GM21528 (cell line): ENCODE results near the gene CSF2RB.

Source experiments
- ATAC-seq: cut with Tn5 transposase; IDR thresholded peaks from one replicate; pipeline ENCODE4 v1.9.1; 2021; ENCODE audit warnings: mild to moderate bottlenecking, moderate library complexity; ENCODE audit not compliant: unreplicated experiment, low FRiP score

CSF2RB gene

DNA sequence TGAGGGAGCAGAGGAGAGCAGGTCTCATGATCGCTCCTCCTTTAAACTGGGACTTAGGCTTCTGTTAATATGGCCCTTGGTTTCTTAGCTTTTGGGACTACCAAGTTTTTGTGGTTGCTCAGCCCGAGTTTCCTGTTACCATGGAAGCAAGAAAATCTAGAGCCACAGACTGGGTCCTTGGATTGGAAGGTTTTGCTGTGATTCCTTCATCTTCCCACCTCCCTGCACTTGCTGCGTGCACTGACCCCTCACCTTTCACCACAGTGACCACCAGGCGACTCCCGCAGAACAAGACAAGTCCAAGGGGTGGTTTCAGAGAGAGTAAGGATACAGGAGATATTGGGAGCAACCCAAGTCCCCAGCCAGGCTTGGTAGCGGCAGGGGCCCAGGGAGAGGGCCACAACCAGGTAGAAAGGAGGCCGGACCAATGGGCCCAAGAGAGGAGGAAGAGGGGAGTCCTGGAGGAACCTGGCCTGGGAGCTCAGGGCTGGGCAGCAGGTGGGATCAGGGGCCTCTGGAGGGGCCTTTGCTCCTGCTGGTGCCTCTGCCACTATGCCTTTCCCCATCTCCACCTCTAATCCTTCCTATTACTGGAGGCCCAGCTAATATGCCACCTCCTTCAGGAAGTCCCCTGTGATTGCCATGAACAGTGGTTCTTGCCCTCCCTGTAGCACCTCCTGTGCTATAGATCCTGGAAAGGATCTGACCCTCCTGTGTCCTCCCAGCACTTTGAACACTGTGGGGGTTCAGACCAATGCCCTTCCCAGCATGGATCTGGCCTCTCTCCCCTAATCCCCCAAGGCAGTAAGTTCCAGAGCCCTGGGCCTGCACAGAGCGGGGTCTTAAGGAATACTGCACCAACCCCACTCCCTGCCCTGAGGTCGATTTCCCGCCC lies 21.2 kb downstream of the CSF2RB start:
- ATAC-seq, result no peak

DNA sequence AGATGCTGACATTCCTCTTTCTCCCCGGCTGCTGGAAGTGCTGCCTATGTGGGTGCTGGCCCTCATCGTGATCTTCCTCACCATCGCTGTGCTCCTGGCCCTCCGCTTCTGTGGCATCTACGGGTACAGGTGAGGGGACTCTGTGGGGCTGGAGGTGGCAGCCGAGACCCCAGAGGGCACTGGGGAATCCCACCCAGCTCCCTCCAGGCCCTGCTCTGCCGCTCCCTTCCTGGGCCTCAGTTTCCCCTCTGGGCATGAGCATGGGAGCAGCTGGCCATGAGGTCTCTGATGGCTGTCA lies 21.8 kb downstream of the CSF2RB start:
- ATAC-seq, result no peak

DNA sequence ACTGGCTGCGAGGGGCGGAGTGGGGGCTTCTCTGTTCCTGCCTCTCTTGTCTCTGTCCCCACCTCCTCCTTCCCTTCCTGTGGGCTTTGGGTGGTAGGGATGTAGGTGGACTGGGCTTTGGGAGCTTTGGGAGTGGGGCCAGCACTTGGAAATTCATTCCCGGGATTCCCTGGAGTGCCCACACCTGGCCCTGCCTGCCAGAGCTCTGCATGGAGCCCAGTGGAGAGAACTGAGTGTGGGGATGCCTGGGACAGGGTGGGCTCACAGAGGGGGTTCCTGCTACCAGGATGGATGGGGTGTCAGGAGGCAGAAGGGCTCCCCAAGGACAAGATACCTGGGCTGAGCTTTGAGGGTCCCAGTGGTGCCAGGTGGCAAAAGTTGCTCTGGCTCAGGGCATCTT lies 22.3 kb downstream of the CSF2RB start:
- no peak for ATAC-seq

DNA sequence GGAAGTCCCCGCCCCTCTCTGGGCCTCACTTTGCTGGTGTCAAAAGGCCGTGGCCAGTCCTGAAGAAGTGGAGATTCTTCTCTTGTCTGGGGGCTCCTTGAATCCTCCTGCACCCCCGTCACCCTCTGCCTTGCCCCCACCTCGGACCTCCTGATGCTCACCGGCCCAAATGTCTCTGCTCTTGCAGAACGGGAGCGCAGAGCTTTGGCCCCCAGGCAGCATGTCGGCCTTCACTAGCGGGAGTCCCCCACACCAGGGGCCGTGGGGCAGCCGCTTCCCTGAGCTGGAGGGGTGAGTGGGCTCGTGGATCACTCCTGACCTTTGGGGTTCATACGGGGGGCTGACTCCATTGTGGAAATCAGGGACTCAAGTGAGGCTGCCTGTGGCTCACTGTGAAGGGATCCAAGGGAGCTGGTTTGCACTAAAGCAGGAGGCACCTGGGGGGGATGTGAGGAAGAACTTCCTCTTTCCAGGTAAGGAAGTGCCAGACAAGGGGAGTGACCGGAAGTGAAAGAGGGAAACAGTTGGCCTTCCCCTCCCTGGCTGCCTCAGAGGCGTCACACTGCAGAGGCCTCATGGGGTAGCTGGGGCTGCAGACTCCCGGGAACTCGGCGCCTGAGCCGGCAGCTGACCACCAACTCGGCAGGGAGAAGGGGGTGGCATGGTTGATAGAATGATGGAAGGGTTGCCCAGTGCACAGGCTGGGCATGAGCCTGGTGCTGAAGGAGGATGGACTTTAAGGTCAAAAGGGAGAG lies 23.1 kb downstream of the CSF2RB start:
- no peak for ATAC-seq

DNA sequence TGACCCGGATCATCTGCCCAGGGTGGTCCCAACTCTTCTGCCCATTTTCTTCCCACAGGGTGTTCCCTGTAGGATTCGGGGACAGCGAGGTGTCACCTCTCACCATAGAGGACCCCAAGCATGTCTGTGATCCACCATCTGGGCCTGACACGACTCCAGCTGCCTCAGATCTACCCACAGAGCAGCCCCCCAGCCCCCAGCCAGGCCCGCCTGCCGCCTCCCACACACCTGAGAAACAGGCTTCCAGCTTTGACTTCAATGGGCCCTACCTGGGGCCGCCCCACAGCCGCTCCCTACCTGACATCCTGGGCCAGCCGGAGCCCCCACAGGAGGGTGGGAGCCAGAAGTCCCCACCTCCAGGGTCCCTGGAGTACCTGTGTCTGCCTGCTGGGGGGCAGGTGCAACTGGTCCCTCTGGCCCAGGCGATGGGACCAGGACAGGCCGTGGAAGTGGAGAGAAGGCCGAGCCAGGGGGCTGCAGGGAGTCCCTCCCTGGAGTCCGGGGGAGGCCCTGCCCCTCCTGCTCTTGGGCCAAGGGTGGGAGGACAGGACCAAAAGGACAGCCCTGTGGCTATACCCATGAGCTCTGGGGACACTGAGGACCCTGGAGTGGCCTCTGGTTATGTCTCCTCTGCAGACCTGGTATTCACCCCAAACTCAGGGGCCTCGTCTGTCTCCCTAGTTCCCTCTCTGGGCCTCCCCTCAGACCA lies 24.0 kb downstream of the CSF2RB start:
- no peak for ATAC-seq

DNA sequence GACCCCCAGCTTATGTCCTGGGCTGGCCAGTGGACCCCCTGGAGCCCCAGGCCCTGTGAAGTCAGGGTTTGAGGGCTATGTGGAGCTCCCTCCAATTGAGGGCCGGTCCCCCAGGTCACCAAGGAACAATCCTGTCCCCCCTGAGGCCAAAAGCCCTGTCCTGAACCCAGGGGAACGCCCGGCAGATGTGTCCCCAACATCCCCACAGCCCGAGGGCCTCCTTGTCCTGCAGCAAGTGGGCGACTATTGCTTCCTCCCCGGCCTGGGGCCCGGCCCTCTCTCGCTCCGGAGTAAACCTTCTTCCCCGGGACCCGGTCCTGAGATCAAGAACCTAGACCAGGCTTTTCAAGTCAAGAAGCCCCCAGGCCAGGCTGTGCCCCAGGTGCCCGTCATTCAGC lies 24.6 kb downstream of the CSF2RB start:
- no peak for ATAC-seq

DNA sequence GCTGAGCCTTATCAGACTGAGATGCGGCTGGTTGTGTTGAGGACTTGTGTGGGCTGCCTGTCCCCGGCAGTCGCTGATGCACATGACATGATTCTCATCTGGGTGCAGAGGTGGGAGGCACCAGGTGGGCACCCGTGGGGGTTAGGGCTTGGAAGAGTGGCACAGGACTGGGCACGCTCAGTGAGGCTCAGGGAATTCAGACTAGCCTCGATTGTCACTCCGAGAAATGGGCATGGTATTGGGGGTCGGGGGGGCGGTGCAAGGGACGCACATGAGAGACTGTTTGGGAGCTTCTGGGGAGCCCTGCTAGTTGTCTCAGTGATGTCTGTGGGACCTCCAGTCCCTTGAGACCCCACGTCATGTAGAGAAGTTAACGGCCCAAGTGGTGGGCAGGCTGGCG lies 25.5 kb downstream of the CSF2RB start:
- ATAC-seq, result no peak

DNA sequence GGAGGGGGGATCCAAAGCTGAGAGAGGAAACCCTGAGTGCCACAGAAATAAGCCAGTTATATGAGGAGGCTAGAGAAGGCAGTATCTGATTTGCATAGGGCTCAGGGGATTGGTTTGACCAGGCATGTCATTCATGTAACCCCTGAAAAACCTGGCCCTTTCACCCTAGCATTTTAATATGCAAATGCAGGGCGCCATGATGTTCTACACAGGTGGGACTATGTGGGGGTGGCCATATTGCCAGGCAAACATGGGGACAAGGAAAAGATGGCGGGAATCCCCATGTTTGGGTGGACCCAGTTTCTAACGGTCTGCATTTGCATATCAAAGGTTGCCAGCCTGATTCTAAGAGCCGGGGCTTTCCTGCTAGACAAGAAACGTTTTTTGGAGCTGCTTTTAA lies 27.2 kb downstream of the CSF2RB start:
- ATAC-seq, result no peak

DNA sequence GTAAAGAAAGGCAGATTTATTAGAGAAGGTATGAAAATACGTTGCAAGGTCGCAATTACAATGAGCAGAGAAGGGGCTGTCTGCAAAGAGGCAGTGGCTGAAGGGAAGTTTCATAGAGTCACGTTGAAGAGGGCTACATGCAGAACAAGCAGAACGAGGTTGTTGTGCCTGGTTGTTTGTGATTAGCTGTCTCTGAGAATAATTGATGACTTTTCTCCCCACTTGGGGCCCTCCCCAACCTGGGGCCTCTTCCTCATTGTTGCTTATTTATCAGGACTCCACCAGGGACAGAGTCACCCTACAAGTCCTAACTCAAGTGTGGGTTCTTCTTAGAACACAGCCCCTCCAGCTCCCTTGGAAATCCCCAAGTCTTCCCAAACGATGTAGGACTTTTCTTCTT lies 29.1 kb downstream of the CSF2RB start:
- ATAC-seq, result no peak

DNA sequence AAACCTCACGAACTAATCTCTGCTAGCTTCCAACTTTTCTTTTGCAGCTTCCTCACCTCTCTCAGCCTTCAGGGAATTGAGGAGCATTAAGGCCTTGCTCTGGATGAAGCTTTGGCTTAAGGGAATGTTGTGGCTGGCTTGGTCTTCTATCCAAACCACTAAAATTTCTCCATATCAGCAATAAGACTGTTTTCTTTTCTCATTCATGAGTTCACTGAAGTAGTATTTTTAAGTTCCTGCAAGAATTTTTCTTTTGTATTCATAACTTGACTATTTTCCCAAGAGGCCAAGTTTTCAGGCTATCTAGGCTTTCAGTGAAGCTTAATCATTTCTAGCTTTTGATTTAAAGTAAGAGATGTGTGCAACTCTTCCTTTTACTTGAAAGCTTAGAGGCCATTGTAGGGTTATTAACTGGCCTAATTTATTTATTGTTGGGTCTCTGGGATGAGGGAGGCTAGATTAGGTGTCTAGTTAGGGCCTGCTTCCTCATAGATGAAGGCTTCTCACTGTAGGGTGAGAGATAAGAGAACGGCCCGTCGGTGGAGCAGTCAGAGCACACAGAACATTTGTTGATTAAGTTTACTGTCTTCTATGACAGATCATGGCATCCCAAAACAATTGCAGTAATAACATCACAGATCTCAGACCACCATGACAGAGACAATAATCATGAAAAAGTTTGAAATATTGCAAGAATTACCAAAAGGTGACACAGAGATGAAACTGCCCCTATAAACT lies 33.2 kb downstream of the CSF2RB start:
- no peak for ATAC-seq

DNA sequence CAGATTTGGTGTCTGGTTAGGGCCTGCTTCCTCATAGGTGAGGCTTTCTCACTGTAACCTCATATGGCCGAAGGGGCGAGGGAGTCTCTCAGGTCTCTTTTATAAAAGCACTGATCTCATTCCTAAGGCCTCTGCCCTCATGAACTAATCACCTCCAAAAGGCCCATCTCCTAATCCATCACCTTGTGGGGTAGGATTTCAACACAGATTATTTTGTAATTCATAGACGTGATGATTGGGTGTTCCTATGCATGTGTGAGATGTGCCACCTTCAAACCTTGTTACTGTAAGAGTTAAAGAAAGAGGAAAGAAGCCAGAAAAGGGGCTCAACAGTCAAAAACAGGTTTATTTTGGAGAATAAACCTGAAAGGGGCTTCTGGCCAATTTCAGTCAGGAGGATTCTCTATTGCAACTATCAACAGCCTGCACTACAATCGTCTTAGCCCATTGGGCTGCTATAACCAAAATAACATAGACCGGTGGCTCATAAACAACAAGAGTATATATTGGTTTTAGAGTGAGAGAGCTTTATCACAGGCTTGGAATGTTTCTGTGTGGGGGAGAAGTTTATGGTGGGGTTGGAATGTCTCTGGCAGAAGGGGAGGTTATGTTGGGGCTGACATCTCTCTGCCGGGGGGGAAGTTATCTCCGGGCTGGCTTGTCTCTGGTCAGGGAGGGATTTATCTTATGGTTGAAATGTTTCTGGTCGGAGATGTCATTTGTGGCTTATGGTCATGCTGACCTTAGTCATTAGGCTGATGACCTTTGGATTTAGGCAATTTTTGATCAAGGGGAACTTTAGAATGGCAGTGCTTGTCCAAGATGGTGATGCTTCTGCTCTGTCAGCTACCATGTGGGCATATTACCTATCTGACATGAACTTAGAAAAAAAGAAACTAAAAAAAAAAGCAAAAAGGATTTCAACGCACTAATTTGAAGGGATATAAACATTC lies 35.1 kb downstream of the CSF2RB start:
- ATAC-seq, result no peak

DNA sequence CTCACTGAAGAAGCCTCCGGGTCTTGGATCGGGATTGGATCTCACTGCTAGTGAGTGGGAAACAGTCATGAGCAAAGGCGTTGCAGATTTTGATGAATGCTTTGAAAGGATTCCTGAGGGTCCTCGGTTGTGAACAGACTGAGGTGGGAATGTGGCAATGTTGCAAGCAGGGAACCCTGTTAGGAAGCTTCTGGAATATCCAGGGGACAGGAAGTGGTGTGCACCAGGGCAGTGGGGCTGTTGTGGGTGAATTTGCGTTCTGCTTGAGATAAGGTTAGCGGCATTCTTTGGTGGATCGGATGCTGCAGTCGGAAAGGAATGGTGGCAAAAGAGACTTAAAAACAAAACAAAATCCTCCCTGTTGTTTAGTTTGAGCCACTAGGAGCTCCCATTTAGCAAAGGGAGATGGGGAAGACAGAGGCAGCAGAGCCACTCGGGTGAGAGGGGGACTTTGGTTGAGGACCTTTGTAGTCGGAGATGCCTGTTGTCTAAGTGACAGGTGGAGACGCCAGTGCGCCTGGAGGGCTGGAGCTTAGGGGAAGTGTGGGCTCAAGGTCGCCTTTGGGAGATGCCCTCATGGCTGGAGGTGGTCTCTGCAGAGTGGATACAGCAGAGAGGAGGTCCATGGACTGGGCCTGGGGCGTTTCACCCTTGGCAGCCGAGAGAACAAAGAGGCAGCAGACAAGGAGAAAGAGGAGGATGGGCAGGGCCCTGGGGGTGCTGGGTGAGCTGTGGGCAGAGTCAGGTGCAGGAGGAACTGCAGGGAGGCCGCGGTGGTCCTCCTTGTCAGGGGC lies 37.6 kb downstream of the CSF2RB start:
- no peak for ATAC-seq

DNA sequence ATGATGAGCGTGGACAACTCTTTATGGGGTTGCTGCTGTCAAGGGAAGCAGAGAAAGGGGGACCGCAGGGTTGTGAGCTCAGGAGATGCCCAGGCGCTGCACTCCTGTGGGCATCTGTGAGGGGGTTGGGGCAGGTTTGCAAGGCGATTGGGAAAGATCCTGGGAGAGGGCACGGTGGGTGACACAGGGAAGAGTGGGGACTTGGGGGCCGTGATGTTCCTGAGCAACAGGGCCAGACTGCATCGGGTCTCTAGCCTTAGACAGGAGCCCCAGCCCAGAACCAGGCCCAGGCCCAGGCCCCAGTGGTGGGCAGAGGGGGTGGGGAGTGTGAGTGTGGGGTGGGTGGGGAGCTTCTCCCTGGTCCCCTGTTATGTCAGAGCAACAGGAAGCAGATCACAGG lies 38.3 kb downstream of the CSF2RB start:
- ATAC-seq, result no peak

DNA sequence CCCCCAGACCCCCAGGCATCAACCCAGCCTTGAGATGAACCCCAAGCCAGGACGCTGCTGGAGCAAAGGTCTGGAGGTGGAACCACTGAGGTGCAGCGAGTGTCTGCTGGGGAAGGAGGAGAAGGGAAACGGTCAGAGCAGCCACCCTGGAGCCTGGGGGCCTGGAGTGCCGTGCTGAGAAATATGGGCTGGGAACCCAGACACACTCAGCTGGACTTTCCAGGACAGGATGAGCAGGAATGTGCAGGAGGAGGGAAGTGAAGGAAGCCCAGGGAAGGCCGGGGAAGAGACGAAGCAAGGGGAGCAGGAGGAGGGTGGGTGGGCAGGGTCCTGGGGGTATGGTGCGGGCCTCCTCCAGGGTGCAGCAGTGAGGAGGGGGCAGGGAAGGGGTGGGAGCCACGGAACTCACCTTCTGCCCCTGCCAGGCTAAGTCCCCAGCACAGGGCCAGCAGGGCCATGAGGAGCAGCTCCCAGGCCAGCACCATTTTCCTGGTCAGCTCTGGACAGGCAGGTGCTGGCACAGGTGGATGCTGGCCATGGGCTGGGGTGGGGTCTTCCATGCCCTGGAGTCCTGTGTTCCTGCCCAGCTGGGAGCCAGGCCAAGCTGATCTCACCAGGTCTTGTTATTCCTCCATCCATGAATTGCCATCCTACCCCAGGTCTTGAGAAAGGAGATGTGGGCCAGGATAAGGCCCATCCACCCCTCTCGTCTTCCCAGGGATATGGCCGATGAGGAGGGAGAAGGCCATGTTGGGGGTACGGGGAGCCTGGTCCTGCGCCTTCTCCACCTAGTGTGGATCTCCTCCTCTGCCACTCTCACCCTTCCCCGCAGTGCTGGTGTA lies 40.0 kb downstream of the CSF2RB start:
- no peak for ATAC-seq

DNA sequence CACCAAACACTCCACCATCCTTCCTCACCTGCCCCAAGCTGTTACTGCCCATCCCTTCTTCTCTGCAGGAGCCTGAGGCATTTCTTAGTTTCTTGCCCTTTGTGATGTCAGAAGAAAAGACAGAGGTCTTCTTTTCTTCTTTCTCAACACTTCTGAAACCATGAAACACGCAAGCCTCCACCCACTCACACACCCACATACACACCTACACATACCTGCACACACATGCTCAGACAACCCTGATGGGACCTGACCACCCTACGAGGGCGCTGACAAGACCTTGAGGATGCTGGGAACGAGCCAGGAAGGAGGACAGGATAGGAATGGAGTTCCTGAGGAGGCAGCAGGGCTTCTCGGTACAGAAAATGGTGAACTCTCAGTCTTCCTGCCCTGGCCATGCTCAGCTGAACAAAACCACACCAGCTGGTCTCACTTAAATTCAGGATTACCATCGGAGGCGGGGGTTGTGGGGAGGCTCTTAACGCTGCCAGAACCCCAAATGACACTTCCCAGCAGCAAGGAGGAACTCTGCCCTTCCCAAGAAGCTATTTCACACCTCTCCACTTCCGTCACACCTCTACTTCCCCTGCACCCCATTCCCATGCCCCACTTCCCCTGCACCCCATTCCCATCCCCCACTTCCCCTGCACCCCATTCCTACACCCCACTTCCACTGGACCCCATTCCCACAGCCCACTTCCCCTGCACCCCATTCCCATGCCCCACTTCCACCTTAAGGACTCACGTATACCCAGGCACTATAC lies 41.0 kb downstream of the CSF2RB start:
- ATAC-seq, result no peak

DNA sequence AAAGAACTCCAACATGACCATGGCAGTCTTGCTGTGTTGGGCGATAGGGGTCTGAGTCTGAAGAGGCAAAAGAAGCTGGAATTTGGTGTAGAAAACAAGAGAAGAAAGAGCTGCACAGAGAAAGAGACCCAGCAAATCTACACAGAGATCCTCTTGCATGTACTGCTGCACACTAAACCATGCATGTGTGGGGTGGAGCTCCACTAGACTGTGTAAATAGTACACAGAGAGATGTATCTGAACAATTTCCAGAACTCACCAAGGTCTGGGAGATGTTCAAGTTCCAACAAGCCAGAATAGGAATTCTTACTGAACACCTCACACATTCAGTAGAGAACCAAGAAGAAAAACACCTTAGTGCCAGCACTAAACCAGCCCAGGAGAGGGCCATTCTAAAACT lies 42.3 kb downstream of the CSF2RB start:
- ATAC-seq, result no peak

DNA sequence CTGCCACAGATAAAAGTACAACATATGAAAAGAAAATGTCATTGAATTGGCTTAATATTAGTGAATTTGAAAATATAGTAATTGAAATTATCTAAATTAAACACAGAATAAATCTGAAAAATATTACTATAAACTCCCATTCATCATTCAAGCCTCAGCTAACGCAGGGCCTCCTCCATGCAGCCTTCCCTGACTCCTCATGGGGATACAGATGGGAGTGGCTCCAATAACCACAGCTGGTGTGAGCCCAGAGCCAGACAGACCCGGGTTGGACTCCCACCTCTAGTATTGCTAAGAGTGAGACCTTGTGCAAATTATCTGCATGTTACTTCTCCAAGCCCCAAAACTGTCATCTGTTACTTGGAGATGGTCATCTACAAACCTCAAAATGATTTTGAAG lies 44.9 kb downstream of the CSF2RB start:
- no peak for ATAC-seq
